Measurements from ENCODE around the gene HAVCR1.
"Not testable (repeated sequence)": the region's sequence is repeated elsewhere in the genome, so short reads cannot be mapped to it uniquely, and the experiment has no call there.

Gene HAVCR1

GRCh38 chr5:157050050-157050449 is 8.9 kb downstream of the HAVCR1 start:
- Histone ChIP-seq H3K27ac (ENCODE audit: extremely low read depth, low read depth, low read length) (no peak overlapping the region), H3K4me1 (ENCODE audit: control insufficient read depth, insufficient read depth, low read length) (no peaks in the 10 kb centered on the region), H3K9me3 (ENCODE audit: control insufficient read depth, insufficient read depth, low read depth, low read length) (no peaks in the 10 kb centered on the region), H3K36me3 (ENCODE audit: control insufficient read depth in 2 of 2, insufficient read depth in 1 of 2, low read length in 2 of 2) (no peaks in the 10 kb centered on the region), H3K4me3 (ENCODE audit: low read depth, low read length) (no peak overlapping the region)
- TF ChIP-seq BCL11B (tag by site-specific recombination; IDR thresholded peaks at IDR 0.05; ENCODE audit: low read depth) (no peak), ZSCAN30 (tag by site-specific recombination; IDR thresholded peaks at IDR 0.05) (no peak), GLI2 (tag by site-specific recombination; IDR thresholded peaks at IDR 0.05; ENCODE audit: borderline replicate concordance, low read depth) (no peak), ZNF324 (tag by site-specific recombination; IDR thresholded peaks at IDR 0.05) (no peak)
- ChIA-PET POLR2A (no interaction called here), CTCF (no interaction called here)

GRCh38 chr5:157049605-157050004 is 9.3 kb downstream of the HAVCR1 start:
- Histone ChIP-seq H3K4me3 (ENCODE audit: low read depth, low read length) (no peak overlapping the region), H3K27ac (ENCODE audit: extremely low read depth, low read depth, low read length) (no peak overlapping the region), H3K9me3 (ENCODE audit: control insufficient read depth, insufficient read depth, low read depth, low read length) (no peaks in the 10 kb centered on the region), H3K4me1 (ENCODE audit: control insufficient read depth, insufficient read depth, low read length) (no peaks in the 10 kb centered on the region), H3K36me3 (ENCODE audit: control insufficient read depth in 2 of 2, insufficient read depth in 1 of 2, low read length in 2 of 2) (no peaks in the 10 kb centered on the region)
- TF ChIP-seq ZNF639 (tag by site-specific recombination; IDR thresholded peaks at IDR 0.05) (no peak), ZNF473 (tag by site-specific recombination; IDR thresholded peaks at IDR 0.05) (no peak)
- CTCF ChIA-PET, result no interaction called here
- POLR2A ChIA-PET, result no interaction called here

- Histone ChIP-seq H3K27ac (ENCODE audit: extremely low read depth, low read depth, low read length) (no peak overlapping the region), H3K4me1 (ENCODE audit: control insufficient read depth, insufficient read depth, low read length) (no peaks in the 10 kb centered on the region), H3K9me3 (ENCODE audit: control insufficient read depth, insufficient read depth, low read depth, low read length) (no peaks in the 10 kb centered on the region), H3K36me3 (ENCODE audit: control insufficient read depth in 2 of 2, insufficient read depth in 1 of 2, low read length in 2 of 2) (no peaks in the 10 kb centered on the region), H3K4me3 (ENCODE audit: low read depth, low read length) (no peak overlapping the region)
- ChIA-PET POLR2A (no interaction called here), CTCF (no interaction called here)
- TF ChIP-seq ZNF148 (tag by site-specific recombination; IDR thresholded peaks at IDR 0.05; ENCODE audit: borderline replicate concordance) (no peak), ZBTB44 (tag by site-specific recombination; IDR thresholded peaks at IDR 0.05) (no peak)
These were observed 11.0 kb downstream of the HAVCR1 start for GRCh38 chr5:157047898-157048297.

- POLR2A ChIA-PET; H3K4me3 ChIP-seq (ENCODE audit: low read depth, low read length); H3K27ac ChIP-seq (ENCODE audit: extremely low read depth, low read depth, low read length); H3K4me1 ChIP-seq (ENCODE audit: control insufficient read depth, insufficient read depth, low read length); H3K9me3 ChIP-seq (ENCODE audit: control insufficient read depth, insufficient read depth, low read depth, low read length); H3K36me3 ChIP-seq (ENCODE audit: control insufficient read depth in 2 of 2, insufficient read depth in 1 of 2, low read length in 2 of 2); CTCF ChIA-PET: not testable (repeated sequence)
These were observed 11.9 kb downstream of the HAVCR1 start for GRCh38 chr5:157047016-157047415.

GRCh38 chr5:157046041-157046440 is 12.9 kb downstream of the HAVCR1 start:
- CTCF ChIA-PET, result interaction anchor here (0.7 kb wide), 1 partner anchor 250 kb away, joined by 3 read pairs; no protein-coding TSS in a partner anchor
- H3K4me1 ChIP-seq (ENCODE audit: control insufficient read depth, insufficient read depth, low read length), result no peaks in the 10 kb centered on the region
- H3K4me3 ChIP-seq (ENCODE audit: low read depth, low read length), result no peak overlapping the region
- H3K27ac ChIP-seq (ENCODE audit: extremely low read depth, low read depth, low read length), result no peak overlapping the region
- no peaks in the 10 kb centered on the region for H3K9me3 ChIP-seq (ENCODE audit: control insufficient read depth, insufficient read depth, low read depth, low read length)
- POLR2A ChIA-PET, result no interaction called here
- no peaks in the 10 kb centered on the region for H3K36me3 ChIP-seq (ENCODE audit: control insufficient read depth in 2 of 2, insufficient read depth in 1 of 2, low read length in 2 of 2)
- TF ChIP-seq ZNF148 (tag by site-specific recombination; IDR thresholded peaks at IDR 0.05; ENCODE audit: borderline replicate concordance) (no peak), ZNF19 (tag by site-specific recombination; IDR thresholded peaks at IDR 0.05; ENCODE audit: low read depth) (no peak), PRDM6 (tag by site-specific recombination; IDR thresholded peaks at IDR 0.05) (no peak), ZNF174 (tag by site-specific recombination; IDR thresholded peaks at IDR 0.05) (no peak), ZNF24 (tag by site-specific recombination; IDR thresholded peaks at IDR 0.05) (no peak), ZNF10 (tag by site-specific recombination; IDR thresholded peaks at IDR 0.05) (no peak)
